GM12891 (cell line): ENCODE data around the gene BABAM2.

Experiments used
- POLR2A ChIP-seq: IDR thresholded peaks from 2 replicates; pipeline ENCODE4 v1.6.1; 2011; ENCODE audit warnings: low read depth, low read length, control low read depth
- POLR2AphosphoS5 ChIP-seq: IDR thresholded peaks from 2 replicates; pipeline ENCODE4 v1.6.1; 2011; ENCODE audit warnings: low read depth, low read length, control low read depth
- POU2F2 ChIP-seq: IDR thresholded peaks from 2 replicates; pipeline ENCODE4 v1.6.1; 2011; ENCODE audit warnings: low read depth, mild to moderate bottlenecking, control low read depth, low read length, moderate library complexity
- TAF1 ChIP-seq: IDR thresholded peaks from 2 replicates; pipeline ENCODE4 v1.6.1; 2011; ENCODE audit warnings: low read depth, low read length, control low read depth

- TF ChIP-seq TAF1 (no peak), POLR2A (no peak), POLR2AphosphoS5 (no peak), POU2F2 (no peak)
Observed at GRCh38 chr2:28369358-28369757, 478.8 kb downstream of the BABAM2 start.
